K562 treated with DMSO at 1 percent for 12 hours (cell line): ENCODE results near the gene AP4S1. TPM values are rescaled to one million over a fixed set of nuclear protein-coding genes. Genes with fewer than 3 reads are reported as not detected.

Source experiments
- total RNA-seq: library from RNA; unstranded; fragments of 300-600 nt; gene quantifications from 2 replicates; pipeline ENCODE4 v1.2.3, GENCODE V29; 2022; ENCODE audit not compliant: insufficient read depth

AP4S1 gene
- 0.96 and 1.3 TPM in 2 replicates for total RNA-seq

GRCh38 chr14:31025367-31026076 lies at the start of gene AP4S1:
AP4S1 (plus strand) TSS chr14:31025649; CDS start chr14:31066197, 40,548 bp downstream.

GRCh38 chr14:31026077-31026449 lies 614 bp downstream of the AP4S1 start, which contains the start of gene STRN3:
STRN3 (minus strand) TSS chr14:31026379; CDS start chr14:31026185, 194 bp downstream.

Other genes starting within 250 kb of the AP4S1 start
- gene COCH, start 151.1 kb upstream of the AP4S1 start, total RNA-seq, result 23.6 and 53.1 TPM in 2 replicates
- 1.9 and 7.3 TPM in 2 replicates for gene STRN3, start 730 bp downstream of the AP4S1 start, total RNA-seq
- gene HECTD1, start 182.1 kb downstream of the AP4S1 start, total RNA-seq, result 30.4 and 56.5 TPM in 2 replicates